Hepatic stellate cell (primary cell): ENCODE data around the gene ARF5.
"Not testable (repeated sequence)": the region's sequence is repeated elsewhere in the genome, so short reads cannot be mapped to it uniquely, and the experiment has no call there.

Source experiments
- DNase-seq: peaks from one replicate; pipeline ENCODE4 v3.0.0; 2011; ENCODE audit warnings: low spot score

ARF5 gene

DNA sequence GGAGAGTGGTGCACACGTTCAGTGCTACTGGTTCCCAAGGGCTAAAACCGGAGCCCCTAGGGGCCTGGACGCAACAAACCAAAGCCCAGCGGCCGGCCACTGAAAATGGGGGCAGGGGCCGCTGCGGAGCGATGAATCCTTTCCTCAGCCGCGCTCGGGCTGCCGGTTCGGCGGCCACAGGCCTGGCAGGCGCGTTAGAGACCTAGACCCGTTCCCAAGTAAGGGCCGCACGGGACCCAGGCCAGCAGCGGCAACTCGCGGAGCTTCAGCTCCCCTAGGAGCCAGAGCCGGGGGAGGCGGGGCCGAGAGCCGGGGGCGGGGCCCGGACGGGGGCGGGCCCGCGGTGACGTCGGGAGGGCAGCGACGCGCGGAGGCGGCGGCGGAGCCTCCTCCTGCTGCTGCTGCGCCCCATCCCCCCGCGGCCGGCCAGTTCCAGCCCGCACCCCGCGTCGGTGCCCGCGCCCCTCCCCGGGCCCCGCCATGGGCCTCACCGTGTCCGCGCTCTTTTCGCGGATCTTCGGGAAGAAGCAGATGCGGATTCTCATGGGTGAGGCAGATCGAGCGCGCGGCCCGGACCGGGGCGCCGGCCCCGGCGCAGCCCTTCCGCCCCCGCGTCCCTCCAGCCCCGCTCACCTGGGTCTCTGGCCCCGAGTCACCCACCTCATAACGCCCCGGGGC is at the start of gene ARF5:
Gene ARF5 (plus strand): TSS at position 393 of the 678 bp plus-strand sequence. CDS start 88 bp downstream, at position 481.
- DNase-seq, result peak; percentile 94

GRCh38 chr7:127539116-127539515 is 49.1 kb upstream of the ARF5 start:
- no peak for DNase-seq

GRCh38 chr7:127540461-127540860 is 47.8 kb upstream of the ARF5 start:
- not testable (repeated sequence) for DNase-seq

- no peak for DNase-seq
These were observed 46.7 kb upstream of the ARF5 start for GRCh38 chr7:127541548-127541947.

DNA sequence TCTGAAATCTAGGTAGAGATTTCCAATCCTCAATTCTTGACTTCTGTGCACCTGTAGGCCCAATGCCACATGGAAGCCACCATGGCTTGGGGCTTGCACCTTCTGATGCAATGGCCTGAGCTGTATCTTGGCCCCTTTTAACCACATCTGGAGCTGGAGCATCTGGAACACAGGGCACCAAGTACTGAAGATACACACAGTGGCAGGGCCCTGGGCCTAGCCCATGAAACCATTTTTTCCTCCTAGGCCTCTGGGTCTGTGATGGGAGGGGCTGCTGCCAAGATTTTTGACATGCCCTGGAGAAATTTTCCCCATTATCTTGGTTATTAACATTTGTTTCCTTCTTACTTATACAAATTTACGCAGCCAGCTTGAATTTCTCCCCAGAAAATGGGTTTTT is 41.9 kb upstream of the ARF5 start:
- no peak for DNase-seq

DNA sequence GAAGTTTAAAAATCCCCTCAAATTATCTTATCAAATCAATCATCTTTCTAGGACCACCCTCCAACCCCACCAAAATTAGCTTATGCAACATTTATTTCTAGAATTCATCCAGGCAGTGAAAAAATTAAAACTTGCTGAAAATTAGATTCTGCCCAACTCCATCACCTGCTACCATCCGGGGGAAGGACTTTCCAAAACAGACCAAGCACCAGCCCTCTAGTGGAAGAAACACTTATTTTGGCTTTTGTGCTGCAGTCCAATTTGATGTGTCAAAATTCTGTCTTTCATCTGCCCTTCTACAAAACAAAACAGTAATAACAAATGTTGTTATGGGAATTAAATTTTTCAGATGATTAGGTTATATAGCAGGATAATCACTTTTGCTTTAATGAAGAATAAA is 38.0 kb upstream of the ARF5 start:
- no peak for DNase-seq

DNA sequence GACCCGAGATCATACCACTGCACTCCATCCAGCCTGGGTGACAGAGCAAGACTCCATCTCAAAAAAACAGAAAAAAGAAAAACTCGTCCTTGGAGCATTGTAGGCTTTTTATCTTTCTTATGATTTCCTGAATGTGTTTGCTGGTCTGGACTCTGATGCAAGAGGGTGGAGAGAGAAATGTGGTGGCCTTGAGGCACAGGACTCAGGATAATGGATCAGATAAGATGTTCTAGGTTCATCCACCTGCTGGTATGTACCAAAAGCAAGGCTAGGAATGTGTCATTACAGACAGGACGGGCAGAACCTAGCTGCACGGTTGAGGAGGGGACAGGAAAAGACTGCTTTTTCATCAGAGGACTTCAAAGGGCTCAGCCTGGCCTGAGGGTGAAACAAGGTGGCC is 36.3 kb upstream of the ARF5 start:
- DNase-seq, result no peak

DNA sequence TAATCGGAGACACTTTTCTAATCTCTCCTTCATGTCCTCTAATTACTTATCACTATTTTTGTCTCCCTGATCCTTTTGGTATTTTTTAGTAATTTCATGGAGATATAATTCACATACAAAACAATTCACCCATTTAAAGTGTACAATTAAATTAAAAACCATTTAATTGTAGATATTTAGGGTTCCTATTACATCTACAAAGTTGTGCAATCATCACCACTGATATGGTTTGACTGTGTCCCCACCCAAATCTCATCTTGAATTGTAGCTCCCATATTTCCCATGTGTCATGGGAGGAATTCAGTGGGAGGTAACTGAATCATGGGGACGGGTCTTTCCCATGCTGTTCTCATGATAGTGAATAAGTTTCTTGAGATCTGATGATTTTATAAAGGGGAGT is 31.8 kb upstream of the ARF5 start:
- DNase-seq, result no peak

DNA sequence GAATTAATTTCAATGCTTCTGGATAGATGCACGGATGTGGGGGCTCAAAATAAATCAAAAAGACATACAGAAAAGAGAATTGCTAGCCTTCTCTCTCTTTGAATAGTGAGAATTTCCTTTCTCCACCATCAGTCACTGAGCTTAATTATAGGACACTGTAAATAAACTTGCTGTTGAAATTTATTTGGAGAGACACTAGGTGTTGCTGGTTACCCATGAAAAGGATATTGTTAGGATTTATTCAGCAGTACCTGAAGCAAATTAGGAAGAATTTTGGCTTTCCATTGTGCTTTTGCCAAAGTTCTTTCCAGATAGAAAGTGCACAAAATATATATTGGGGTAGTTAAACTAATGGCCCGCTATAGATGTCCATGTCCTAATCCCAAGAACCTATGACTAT is 30.4 kb upstream of the ARF5 start:
- no peak for DNase-seq

DNA sequence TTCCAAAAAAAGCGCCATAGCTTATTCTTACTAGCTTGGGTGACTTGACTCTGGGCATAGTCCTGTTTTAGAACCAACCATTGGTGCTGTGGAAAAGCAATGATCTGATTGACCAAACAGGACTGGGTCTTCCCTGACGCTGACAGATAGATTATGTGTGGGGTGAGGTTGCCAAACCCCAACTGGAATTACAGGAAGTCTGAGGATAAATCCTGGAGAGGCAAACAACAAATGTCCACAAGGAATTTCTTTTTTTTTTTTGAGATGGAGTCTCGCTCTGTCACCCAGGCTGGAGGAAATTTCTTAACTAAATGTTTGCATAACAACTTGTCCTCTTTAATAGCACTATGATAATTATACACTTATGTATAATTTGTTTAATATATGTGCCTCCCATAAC is 22.0 kb upstream of the ARF5 start:
- no peak for DNase-seq

GRCh38 chr7:127568034-127568433 is 20.2 kb upstream of the ARF5 start:
- DNase-seq, result not testable (repeated sequence)

DNA sequence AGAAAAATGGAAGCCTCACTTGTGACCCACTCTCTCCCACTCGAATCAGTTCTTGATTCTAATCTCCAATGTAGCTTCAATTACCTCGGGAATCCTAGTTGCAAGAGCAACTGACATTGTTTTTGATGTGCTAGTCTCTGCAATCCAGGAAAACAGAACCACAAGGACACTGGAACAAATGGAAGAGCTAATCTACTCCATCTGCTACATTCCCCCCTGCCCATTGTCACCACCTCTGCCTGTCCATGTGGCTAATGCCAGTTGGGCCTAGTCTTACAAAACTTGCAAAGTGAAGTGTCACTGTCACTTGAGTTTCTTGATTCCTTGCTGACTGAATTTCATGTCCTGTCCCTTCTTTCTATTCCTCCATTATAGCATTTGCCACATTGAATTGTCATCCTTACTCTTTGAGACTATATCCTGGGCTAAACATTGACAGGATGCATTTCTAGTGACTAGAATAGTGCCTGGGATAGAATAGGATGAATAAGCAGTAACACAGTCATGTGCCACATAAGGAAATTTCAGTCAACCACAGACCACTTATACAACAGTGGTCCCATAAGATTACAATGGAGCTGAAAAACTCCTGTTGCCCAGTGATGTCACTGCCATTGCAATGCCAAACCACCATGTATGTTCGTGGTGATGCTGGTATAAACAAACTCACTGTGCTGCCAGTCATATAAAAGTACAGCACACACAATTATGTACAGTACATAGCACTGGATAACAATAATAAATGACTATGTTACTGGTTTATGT is 16.3 kb upstream of the ARF5 start:
- no peak for DNase-seq

- no peak for DNase-seq
These were observed 10.1 kb upstream of the ARF5 start for GRCh38 chr7:127578036-127578684.

- DNase-seq, result no peak
These were observed 9.4 kb upstream of the ARF5 start for GRCh38 chr7:127578711-127579275.

GRCh38 chr7:127580612-127581011 is 7.6 kb upstream of the ARF5 start:
- no peak for DNase-seq

GRCh38 chr7:127581716-127582115 is 6.5 kb upstream of the ARF5 start:
- no peak for DNase-seq

- DNase-seq, result no peak
These were observed 5.8 kb upstream of the ARF5 start for GRCh38 chr7:127582361-127582760.

DNA sequence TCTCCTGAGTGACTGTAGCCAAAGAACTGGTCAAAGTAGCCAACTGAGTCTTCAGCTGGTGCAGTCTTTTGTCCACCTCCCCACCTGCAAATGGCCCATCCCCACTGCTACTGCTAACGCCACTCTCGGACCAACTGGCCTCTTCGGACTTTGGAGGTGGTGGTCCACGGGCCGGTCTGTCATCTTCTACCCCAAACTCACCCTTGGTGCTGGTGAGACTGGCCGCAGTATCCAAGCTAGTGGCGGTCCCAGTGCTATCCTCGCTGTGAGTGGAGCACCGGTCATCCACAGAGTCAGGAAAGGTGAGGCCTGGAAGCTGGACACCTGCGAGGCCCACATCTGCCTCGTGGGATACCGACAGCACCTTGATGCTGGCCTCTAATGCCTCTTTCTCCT is 3.6 kb upstream of the ARF5 start:
- DNase-seq, result no peak

- peak; percentile 96 for DNase-seq
These were observed 2.9 kb upstream of the ARF5 start, which contains the start of gene GCC1 for GRCh38 chr7:127585044-127585953. GCC1 (minus strand) TSS chr7:127585596; CDS start chr7:127585182, 414 bp downstream.

DNA sequence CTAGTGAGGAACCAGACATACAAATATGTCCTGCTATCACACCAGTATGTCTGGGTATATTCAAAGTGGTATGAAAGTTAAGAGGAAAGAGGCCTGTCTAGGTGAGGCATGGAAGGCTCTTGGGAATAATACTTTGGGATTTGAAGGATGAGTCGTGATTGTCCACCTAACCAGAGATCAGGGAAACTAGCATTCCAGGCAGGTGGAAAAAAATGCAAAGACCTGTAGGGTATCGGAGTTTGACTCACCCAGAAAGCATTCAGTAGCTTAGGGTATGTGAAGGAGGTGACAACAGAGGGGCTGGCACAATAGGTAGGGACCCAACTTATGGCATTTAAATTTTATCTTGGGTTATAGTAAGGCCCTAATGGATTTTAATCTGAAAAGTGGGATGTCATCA is 1.9 kb upstream of the ARF5 start:
- DNase-seq, result no peak

GRCh38 chr7:127587663-127588018 is 570 bp upstream of the ARF5 start:
- DNase-seq, result no peak
